GM12801 (cell line): ENCODE results near the gene ZNF628.

Experiments used
- TF ChIP-seq, protein P1 (sequence below): IDR thresholded peaks from one replicate; pipeline ENCODE4 v1.5.1; 2011; ENCODE audit warnings: control low read depth; ENCODE audit not compliant: insufficient read length; ENCODE audit errors: extremely low read depth

Gene ZNF628

GRCh38 chr19:55437410-55437809 is 39.0 kb upstream of the ZNF628 start:
- TF ChIP-seq, protein P1, sequence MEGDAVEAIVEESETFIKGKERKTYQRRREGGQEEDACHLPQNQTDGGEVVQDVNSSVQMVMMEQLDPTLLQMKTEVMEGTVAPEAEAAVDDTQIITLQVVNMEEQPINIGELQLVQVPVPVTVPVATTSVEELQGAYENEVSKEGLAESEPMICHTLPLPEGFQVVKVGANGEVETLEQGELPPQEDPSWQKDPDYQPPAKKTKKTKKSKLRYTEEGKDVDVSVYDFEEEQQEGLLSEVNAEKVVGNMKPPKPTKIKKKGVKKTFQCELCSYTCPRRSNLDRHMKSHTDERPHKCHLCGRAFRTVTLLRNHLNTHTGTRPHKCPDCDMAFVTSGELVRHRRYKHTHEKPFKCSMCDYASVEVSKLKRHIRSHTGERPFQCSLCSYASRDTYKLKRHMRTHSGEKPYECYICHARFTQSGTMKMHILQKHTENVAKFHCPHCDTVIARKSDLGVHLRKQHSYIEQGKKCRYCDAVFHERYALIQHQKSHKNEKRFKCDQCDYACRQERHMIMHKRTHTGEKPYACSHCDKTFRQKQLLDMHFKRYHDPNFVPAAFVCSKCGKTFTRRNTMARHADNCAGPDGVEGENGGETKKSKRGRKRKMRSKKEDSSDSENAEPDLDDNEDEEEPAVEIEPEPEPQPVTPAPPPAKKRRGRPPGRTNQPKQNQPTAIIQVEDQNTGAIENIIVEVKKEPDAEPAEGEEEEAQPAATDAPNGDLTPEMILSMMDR: no peak

DNA sequence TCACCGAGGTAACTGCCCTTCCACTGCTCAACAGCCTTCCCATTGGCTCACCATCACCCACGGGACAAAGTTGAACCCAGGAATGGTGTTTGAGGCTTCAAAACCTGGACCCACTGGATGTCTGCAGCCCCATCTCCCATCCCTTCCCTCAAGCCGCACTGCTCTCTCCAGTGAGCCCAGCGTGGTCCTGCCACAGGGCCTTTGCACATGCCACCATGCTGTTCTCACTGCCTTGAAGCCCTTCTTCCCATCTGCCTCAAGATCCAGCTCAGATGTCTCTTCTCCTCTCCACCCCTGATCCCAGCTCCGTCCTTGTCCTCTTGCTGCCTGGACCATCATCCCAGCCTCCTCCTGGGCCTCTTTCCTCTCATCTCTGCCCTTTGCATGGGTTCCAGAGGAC is 37.4 kb upstream of the ZNF628 start:
- TF ChIP-seq, protein P1: no peak

DNA sequence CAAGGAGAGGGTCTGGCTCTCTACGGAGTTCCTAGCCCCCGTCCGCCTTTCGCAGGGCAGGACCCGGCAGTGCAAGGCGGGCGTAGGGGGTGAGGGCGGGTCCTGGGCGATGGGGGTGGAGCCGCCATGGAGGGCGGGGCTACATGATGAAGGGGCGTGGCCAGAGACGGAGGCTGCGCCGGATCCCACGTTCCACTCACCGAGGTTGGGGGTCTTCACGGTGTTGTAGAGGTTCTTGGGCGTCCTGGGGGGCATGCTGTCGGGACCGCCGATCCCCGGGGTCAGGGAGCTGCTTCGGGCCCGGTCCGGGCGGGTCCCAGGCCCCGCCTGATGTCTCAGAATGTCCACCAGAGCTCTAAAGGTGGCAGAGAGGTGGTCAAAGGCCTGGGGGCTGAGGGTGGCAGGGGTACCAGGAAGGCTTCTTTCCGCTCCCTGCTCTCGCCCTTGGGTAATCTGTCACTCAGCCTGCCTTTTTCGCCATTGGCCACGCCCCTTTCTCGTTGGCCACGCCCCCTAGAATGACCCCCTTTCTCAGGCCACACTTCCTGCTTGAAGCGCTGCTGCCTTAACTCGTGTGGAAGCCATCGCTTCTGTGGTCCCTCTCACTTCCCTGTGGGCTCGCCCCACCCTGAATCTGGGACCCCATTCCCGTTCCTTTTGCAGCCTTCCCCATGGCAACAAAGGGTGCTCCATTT is 35.9 kb upstream of the ZNF628 start:
- TF ChIP-seq, protein P1: no peak

GRCh38 chr19:55441319-55441691 is 35.1 kb upstream of the ZNF628 start:
- TF ChIP-seq, protein P1: no peak

DNA sequence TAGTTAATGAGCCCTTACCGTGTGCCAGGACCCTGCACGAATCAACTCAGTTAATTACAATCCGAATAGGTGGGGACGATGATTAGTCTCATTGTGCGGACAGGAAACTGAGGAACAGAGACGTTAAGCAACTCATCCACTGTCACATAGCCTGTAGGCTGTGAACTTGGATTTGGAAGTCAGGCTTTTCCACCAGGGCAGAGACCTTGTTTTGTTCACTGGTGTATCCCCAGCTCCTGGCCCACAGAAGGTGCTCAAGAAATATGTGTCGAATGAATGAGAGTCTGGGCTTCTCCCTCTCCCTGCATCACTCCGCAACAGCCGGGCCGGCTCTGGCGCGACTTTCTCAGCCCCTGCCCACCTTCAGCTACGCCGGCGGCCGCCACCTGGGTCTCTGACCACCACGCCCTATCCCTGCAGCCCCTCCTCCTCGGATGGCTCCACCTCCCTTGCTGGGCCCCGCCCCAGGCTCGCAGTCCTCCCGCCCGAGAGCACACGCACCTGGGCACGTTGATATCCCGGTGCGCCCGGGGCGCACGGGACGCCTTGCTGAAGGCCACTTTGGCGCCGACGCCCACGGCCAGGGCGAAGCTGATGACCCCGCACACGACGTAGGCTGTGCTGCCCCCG is 34.6 kb upstream of the ZNF628 start:
- TF ChIP-seq, protein P1: no peak

DNA sequence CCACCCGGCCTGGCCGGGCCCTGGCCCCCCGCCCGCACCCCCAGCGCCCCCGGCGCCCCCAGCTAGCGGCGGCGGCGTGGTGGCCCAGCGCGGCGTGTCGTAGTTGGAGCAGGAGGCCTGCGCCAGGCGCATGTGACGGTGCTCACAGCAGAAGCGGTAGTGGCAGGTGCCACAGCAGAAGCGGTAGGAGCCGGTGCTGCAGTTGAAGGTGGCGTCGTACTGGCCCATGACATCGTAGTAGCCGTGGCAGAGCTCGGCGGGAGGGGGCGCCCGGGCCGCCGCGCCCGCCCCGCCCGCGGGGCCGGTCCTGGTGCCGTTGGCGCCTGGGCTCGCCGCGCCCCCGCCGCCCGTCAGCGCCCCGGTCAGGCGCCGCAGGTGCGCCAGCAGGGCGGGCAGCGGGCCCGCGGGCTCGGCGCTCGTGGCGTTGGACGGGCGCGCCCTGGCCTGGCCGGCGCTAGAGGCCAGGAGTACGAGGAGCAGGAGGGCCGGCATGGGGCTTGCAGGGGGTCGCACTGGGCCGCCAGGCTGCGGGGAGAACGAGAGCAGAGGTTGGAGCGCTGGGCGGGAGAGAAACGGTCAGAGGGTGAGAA is 34.0 kb upstream of the ZNF628 start:
- TF ChIP-seq, protein P1: no peak

GRCh38 chr19:55443045-55443823 is 33.2 kb upstream of the ZNF628 start, which contains the start of gene SHISA7:
SHISA7 (minus strand) TSS chr19:55443300; CDS start chr19:55442863, 437 bp downstream.
- TF ChIP-seq, protein P1: no peak
